Inferior parietal cortex (tissue), 1 donor: ENCODE data around the gene TMPRSS4.

Experiments
- DNase-seq: peaks from one replicate; pipeline ENCODE4 v3.0.0-alpha.2; 2016; ENCODE audit errors: extremely low spot score

TMPRSS4 gene

GRCh38 chr11:118079491-118079890, 2.6 kb downstream of the TMPRSS4 start:
- DNase-seq = no peak

- DNase-seq = no peak
Observed at GRCh38 chr11:118080296-118080695, 3.4 kb downstream of the TMPRSS4 start.

GRCh38 chr11:118081241-118081958, 4.5 kb downstream of the TMPRSS4 start:
- DNase-seq = no peak

DNA sequence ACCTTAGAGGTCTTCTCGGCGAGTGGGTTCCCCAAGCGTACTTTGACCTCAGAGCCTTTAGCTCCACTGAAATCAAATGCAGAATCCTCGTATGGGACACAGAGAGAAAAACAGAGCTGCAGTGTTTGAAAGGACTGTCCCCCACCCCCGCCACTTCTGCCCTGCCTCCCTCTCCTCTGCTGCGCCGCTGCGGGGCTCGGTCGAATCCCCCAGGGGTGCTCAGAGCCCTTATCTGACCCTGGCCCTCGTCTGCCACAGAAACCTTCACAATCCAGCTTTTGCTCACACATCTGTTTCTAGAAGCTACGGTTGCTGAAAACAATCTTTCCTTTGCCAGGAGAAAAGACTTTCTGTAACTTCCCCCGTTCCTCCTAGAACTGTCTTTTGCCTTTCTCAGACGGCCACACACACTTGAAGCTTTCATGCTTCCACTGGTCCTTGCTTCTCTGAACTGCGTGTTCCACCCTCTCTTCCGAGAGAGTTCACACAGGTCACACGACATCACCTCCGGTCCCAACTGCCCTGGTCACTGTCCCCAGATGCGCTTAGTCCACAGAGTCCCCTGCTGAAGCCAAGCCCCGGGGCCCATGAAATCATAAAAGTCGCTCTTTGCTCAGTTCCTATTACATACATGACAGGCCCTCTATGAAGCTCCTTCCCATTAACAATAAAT, 6.1 kb downstream of the TMPRSS4 start:
- DNase-seq = no peak

GRCh38 chr11:118084247-118084646, 7.4 kb downstream of the TMPRSS4 start:
- no peak for DNase-seq

DNA sequence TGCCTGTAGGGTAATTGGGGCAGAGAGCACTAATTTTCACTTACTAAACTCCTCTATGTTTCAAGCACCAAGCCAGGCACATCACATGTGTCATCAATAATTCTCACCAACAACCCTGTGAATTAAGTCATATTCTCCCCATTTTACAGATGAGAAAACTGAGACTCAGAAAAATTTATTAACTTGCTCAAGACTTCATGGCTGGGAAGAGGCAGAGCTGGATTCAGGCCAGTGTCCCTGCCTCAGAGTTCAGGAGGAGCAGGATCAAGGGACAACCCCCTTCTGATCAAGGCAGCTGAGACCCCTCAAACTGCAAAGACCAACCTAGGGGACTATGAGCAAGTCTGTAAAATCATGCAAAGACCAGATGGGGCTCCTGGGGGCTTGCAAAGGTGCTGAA, 7.8 kb downstream of the TMPRSS4 start:
- DNase-seq = no peak

DNA sequence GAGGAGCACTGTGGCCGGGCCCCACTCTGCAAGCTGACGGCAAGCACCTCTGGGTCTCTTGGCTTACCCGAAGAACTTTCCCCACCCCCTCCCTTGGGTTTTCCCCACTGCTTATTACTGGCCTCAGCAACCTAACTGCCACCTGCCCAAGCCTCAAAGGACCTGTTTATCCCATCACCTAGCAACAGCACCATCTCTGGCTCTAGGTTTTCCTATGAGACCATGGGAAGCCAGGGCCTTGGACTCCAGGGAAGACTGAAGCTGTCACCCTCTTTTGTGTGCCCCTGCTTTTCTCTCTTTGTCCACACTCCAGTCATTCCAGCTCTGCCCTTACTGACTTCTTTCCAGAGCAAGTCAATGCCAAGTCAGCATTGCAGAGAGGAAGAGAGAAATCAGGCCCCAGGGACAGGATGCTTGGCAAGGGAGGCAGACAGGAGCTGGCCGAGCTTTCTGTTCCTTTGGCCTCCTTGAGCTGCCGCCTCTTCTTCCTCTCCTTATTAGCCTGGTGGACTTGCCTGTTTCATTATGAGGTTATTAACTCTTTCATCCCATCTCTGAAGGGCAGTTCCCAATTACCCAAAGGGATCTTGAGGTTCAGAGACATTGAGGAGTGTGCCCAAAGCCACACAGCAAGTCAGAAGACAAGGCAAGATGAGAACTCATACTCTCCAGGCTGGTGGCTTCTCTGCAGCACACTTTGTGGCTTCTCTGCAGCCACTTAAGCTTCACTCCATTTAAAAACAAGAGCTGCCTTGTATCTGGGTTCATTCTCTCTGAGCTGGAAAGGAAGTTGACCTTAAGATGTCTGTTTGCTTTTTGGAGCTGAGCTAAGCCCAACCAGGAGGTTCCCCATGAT, 10.3 kb downstream of the TMPRSS4 start, which contains the start of gene SMIM35:
Gene SMIM35, minus strand, starts transcription at position 51 of the 856 bp plus-strand sequence. CDS start 206 bp downstream, outside the sequence.
- DNase-seq = no peak

DNA sequence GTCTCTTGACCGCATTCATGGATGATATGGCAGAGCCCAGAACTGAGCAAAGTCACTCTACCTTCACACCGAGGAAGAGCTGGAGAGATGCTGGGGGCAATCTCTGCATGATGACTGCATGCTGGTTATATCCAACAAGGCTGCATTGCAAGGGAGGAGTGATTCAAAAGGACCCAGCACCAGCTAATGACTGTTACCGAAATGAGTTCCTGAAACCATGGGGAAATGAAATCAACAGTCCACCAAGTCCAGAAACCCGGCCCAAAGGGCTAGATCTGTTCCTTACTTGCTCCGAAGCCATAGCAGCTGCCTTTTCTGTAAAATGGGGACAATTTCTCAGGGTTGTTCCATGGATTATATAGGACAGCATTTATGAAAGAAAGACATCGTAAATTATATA, 11.1 kb downstream of the TMPRSS4 start:
- no peak for DNase-seq

DNA sequence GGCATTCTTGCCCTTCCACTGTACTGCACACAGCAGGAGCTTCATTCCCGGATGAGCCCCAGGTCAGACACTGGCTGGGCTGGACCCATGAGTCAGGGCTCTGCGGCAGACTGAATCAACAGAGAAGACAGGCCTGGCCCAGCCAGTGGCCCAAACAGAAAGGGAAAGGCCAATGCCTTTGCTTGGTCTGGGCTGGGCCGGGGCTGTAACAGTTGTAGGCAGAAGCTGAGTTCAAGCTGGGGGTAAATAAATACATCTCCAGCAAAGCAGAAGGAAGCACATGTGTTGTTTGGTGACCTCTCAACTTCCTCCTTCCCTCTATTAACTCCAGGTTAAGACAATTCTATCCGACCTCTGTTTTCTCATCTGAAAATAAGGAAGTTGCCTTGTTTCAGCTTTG, 11.7 kb downstream of the TMPRSS4 start:
- no peak for DNase-seq

DNA sequence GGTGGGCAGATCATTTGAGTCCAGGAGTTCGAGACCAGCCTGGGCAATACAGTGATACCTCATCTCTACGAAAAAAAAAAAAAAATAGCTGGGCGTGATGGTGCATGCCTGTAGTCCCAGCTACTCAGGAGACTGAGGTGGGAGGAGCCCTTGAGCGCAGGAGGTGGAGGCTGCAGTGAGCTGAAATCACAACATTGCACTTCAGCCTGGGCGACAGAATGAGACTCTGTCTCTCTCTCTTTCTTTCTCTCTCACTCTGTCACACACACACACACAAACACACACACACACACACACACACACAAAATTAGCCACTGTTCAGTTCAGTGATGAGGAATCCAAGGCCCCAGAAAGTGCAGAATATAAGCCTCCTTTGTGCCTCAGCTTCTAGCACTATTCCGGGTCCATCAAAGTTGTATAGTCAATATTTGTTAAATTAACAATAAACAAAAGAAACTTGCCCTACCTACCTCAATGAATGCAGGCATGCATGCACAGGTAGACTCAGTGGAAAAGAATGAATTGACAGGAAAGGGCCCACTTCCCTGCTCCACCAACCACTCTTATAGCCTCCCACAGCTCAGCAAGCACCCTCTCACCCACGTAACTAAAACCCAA, 13.8 kb downstream of the TMPRSS4 start:
- no peak for DNase-seq

DNA sequence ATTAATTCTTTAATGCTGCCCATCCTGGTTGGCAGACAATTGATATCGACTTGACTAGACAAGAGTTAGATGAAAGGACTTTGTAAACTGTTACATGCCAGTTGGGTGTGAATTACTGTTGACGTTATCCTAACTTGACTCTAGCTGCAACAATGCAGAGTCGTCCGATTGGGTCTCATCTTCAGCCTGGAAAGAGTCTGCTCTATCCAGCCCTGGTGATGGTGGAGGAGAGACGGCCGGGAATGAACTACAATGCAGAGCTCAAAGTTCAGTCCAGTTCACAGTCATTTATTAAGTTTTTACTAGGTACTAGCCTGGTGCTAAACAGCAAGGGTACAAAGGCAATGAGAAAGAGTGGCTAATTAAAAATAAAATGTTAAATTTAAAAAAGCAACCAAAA, 14.8 kb downstream of the TMPRSS4 start:
- no peak for DNase-seq

- DNase-seq = no peak
Observed at GRCh38 chr11:118092907-118093571, 16.2 kb downstream of the TMPRSS4 start.

GRCh38 chr11:118095493-118095892, 18.6 kb downstream of the TMPRSS4 start:
- no peak for DNase-seq

GRCh38 chr11:118095967-118096367, 19.1 kb downstream of the TMPRSS4 start:
- no peak for DNase-seq

DNA sequence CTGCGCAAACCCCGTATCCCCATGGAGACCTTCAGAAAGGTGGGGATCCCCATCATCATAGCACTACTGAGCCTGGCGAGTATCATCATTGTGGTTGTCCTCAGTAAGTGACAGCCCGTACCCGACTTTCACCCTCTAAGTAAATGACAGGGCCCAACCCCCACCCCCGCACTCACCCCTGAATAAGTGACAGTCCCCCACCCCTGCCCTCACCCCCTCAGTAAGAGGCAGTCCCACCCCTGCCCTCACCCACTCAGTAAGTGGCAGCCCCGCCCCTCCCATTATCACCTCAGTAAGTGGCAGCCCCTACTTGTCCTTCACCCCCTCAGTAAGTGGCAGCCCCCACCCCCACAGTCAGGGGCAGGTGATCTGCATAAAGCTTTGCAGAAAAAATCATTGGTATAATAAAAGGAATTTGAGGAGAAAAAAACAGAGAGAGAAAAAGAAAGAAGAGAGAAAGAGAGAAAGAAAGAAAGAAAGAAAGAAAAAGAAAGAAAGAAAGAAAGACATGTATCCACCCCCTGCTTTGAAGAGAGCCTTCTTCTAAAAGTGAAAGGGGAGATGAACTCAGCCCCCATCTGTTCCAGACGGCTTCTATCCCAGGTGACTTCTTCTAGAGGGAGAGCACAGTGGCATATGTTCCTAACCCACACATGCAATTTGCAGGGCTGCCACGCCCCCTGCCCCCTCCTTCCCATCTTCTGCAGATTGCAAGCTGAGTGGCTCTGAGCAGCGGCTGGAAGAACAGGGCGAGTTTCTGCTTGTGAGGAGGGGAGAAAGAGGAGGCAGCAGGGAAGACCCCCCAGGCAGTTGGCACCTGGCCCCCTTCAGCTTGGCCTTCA, 22.3 kb downstream of the TMPRSS4 start:
- no peak for DNase-seq

DNA sequence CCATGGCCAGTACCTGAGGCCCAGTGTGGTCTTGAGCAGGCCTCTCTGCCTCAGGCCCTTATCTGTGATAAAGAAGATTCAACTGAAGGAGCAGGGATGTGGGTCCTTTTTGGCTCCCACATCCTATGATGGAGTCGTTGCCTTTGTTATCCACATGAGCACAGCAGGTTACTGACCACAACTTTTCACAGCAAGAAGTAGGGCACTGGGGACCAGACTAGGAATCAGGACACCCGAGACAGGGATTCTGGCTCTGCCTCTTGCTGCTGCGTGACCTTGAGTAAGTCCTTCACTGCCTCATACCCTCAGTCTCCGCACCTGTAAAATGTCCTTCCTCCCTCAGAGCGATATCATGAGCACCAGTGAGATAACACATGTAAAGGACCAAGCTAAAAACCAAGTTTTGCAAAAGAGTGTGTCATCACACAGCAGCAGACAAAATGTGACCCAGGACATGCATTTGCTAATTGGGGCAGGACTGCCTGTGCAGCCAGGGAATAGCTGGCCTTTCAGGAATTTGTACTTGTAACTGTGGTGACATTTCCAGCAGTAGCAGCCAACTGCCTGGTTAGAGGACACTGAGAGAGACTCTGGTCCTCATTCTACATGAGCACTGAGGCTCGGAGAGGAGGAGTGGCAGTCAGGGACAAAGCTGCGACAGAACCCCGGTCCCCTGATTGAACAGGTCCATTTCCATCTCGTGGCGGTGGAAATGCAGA, 23.1 kb downstream of the TMPRSS4 start:
- DNase-seq = no peak

DNA sequence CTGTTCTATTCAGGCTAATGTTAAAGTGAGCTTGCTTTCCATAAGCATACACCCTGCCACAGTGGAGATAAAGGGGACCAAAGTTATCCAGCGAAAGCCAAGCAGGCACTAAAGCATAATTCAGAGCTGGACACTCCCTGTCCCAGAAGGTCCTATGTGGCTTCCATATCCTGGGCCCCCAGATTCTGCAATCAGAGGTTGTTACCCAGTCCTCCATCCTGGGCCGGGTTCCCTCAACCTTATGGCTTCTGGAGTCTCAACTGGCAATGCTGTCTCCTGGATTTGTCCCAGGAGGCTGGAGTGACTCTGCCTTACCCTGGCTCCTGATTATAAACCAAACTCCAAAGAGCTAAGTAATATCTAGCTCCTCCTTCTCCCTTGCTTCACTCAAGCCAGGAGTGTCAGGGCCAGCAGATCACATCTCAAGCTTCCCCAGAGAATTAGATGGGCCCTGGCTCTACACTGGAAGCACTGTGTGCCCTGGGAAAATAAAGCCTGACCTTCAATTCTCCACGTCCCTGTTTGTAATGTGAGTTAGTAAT, 23.9 kb downstream of the TMPRSS4 start:
- no peak for DNase-seq

- DNase-seq = no peak
Observed at GRCh38 chr11:118102721-118103261, 25.9 kb downstream of the TMPRSS4 start.

- DNase-seq = no peak
Observed at GRCh38 chr11:118104491-118104890, 27.6 kb downstream of the TMPRSS4 start.
